Measurements from ENCODE around the gene RBM47.

DNA sequence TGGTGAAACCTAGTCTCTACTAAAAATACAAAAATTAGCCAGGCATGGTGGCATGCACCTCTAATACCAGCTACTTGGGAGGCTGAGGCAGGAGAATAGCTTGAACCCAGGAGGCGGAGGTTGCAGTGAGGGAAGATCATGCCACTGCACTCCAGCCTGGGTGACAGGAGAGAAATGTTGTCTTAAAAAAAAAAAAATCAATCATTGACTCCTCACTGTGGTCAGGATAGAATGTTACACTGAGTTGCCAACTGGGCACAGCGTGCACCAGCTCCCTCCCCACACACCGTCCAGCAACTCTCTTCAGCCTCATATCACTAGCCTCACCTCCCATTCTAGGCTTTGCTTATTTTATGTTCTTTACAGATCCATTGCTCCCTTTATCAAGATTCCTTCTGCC, 215.0 kb downstream of the RBM47 start:
- TF ChIP-seq NFIC (IDR thresholded peaks at IDR 0.05; ENCODE audit: low read depth, low read length), result no peak
- TF ChIP-seq HCFC1 (IDR thresholded peaks at IDR 0.05; ENCODE audit: low read length), result no peak
- TF ChIP-seq MEF2A (IDR thresholded peaks at IDR 0.05; ENCODE audit: insufficient read depth, low read depth, low read length), result no peak
- no peak for TF ChIP-seq ZNF384 (IDR thresholded peaks at IDR 0.05; ENCODE audit: borderline replicate concordance, low read depth, low read length)
- no peak for TF ChIP-seq POLR2AphosphoS5 (IDR thresholded peaks at IDR 0.05; ENCODE audit: low read length)
- TF ChIP-seq CEBPB (IDR thresholded peaks at IDR 0.05; ENCODE audit: borderline replicate concordance in 1 of 2, low read depth in 2 of 2, low read length in 2 of 2), result no peak
- no peak for TF ChIP-seq NRF1 (conservative IDR thresholded peaks at IDR 0.05; ENCODE audit: low read depth, low read length)
- TF ChIP-seq SP1 (IDR thresholded peaks at IDR 0.05; ENCODE audit: low read depth, low read length), result no peak

Measured in GM12878 (cell line).